HepG2 (cell line): Measurements from ENCODE around the gene SLC39A2. TPM values are rescaled to one million over a fixed set of nuclear protein-coding genes. Genes with fewer than 3 reads are reported as not detected.
A peak's percentile ranks its signal among the peaks of the same experiment; 100 is the strongest.

ENCODE experiments used
- ARID3A ChIP-seq: IDR thresholded peaks from 2 replicates; pipeline ENCODE4 v1.6.1; 2012; ENCODE audit warnings: low read depth, low read length, improper control_type of control experiment
- POLR2AphosphoS2 ChIP-seq: IDR thresholded peaks from 2 replicates; pipeline ENCODE4 v1.6.1; 2011; ENCODE audit warnings: low read depth, low read length, improper control_type of control experiment
- SALL2 ChIP-seq: sonication (generic); formaldehyde crosslinking; IDR thresholded peaks from 2 replicates; pipeline ENCODE4 v1.8.1; 2023; ENCODE audit warnings: mild to moderate bottlenecking, missing genetic modification reagents, inconsistent platforms
- SIX1 ChIP-seq: sonication (generic); formaldehyde crosslinking; IDR thresholded peaks from 2 replicates; pipeline ENCODE4 v1.4.0; 2020; ENCODE audit warnings: missing genetic modification reagents, borderline replicate concordance
- ZHX2 ChIP-seq, 2 experiments: sonication (generic) in 1 of 2; formaldehyde crosslinking in 1 of 2; IDR thresholded peaks; 2 replicates each; pipeline versions ENCODE4 v1.6.1 to v1.9.0; 2014 to 2022; ENCODE audit warnings: antibody characterized with exemption in 1 of 2, borderline replicate concordance in 1 of 2, inconsistent platforms in 1 of 2, low read depth in 1 of 2, missing genetic modification reagents in 1 of 2
- ZNF121 ChIP-seq: sonication (generic); formaldehyde crosslinking; IDR thresholded peaks from 2 replicates; pipeline ENCODE4 v1.5.0; 2020; ENCODE audit warnings: mild to moderate bottlenecking, missing genetic modification reagents
- ZNF264 ChIP-seq: sonication (generic); formaldehyde crosslinking; IDR thresholded peaks from 2 replicates; pipeline ENCODE4 v1.4.0; 2020; ENCODE audit warnings: missing genetic modification reagents
- ZNF3 ChIP-seq: IDR thresholded peaks from 2 replicates; pipeline ENCODE4 v1.7.0; 2017; ENCODE audit warnings: inconsistent platforms
- ZNF432 ChIP-seq: sonication (generic); formaldehyde crosslinking; IDR thresholded peaks from 2 replicates; pipeline ENCODE4 v1.5.0; 2020; ENCODE audit warnings: missing genetic modification reagents, mild to moderate bottlenecking, borderline replicate concordance
- ZNF468 ChIP-seq: sonication (generic); formaldehyde crosslinking; IDR thresholded peaks from 2 replicates; pipeline ENCODE4 v1.8.0; 2022; ENCODE audit warnings: mild to moderate bottlenecking, moderate library complexity, missing genetic modification reagents
- ZNF7 ChIP-seq: IDR thresholded peaks from 2 replicates; pipeline ENCODE4 v1.6.1; 2016; ENCODE audit warnings: missing biosample characterization, missing genetic modification reagents
- ZNF790 ChIP-seq: sonication (generic); formaldehyde crosslinking; IDR thresholded peaks from 2 replicates; pipeline ENCODE4 v1.8.0; 2022; ENCODE audit warnings: missing genetic modification reagents, mild to moderate bottlenecking, borderline replicate concordance
- polyA plus RNA-seq, 8 experiments: library from polyadenylated mRNA; depleted of rRNA in 3 of 8; stranded (reverse) in 7 of 8; unstranded in 1 of 8; fragments of >200 nt; fragmentation: Illumina TruSeq in 4 of 8; extraction: Trizol in 4 of 8; gene quantifications; 2 replicates each; pipeline versions ENCODE4 v1.2.1 to v1.2.3, GENCODE V29; 2011 to 2016; ENCODE audit warnings: low read depth in 4 of 8, missing spikeins in 1 of 8, mixed read lengths in 1 of 8; ENCODE audit not compliant: insufficient read depth in 1 of 8
- total RNA-seq, 5 experiments: library from RNA; depleted of rRNA; stranded (reverse); fragments of >200 nt; fragmentation: Illumina TruSeq; extraction: Trizol; gene quantifications; 2 replicates each; pipeline ENCODE4 v1.2.3, GENCODE V29; 2016; ENCODE audit warnings: low read depth in 1 of 5
- TF ChIP-seq, protein P1 (sequence below): sonication (generic); formaldehyde crosslinking; IDR thresholded peaks from 2 replicates; pipeline ENCODE4 v1.4.0; 2020; ENCODE audit warnings: missing genetic modification reagents
- TF ChIP-seq, protein P2 (sequence below): sonication (generic); formaldehyde crosslinking; IDR thresholded peaks from 2 replicates; pipeline ENCODE4 v1.5.1; 2020; ENCODE audit warnings: mild to moderate bottlenecking, missing genetic modification reagents, moderate library complexity
- TF ChIP-seq, protein P3 (sequence below): IDR thresholded peaks from 2 replicates; pipeline ENCODE4 v1.6.1; 2016; ENCODE audit warnings: low read depth

SLC39A2 gene
- total and polyA plus RNA-seq, 2 of the 13 experiments (the other 11 are each of a cell fraction or from before 2014, with no cell fraction given), result 0.08 to 0.11 TPM

DNA sequence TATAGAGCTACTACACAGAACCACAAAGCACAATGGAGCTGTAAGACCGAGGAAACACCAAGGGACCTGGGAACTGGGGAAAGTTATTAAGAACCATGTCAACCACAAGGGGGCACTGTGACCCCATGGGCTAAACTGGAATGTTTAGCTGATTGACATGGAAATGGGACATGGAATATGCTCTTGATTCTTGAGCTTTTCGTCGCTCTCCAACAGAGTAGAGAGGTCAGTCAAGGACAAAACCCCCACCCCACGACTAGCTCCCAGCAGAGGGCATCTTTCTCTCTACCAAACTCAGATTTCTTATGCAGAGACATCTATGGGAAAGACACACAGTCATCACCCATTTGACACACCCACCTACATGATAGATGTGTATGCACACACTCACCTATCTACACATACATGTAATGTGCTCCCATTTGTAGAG is 15.7 kb downstream of the SLC39A2 start (continued):
- TF ChIP-seq, protein P1, sequence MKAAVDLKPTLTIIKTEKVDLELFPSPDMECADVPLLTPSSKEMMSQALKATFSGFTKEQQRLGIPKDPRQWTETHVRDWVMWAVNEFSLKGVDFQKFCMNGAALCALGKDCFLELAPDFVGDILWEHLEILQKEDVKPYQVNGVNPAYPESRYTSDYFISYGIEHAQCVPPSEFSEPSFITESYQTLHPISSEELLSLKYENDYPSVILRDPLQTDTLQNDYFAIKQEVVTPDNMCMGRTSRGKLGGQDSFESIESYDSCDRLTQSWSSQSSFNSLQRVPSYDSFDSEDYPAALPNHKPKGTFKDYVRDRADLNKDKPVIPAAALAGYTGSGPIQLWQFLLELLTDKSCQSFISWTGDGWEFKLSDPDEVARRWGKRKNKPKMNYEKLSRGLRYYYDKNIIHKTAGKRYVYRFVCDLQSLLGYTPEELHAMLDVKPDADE (CRISPR knock-in tag), result no peak
- TF ChIP-seq ZNF432 (CRISPR knock-in tag) (no peak), ZHX2 (IDR thresholded peaks at IDR 0.05; ENCODE audit: low read depth) (no peak), ZHX2 (CRISPR knock-in tag; IDR thresholded peaks at IDR 0.05; ENCODE audit: borderline replicate concordance) (no peak), ZNF7 (CRISPR knock-in tag) (no peak), POLR2AphosphoS2 (no peak), ZNF468 (CRISPR knock-in tag) (no peak), ZNF121 (CRISPR knock-in tag) (no peak), ZNF790 (no peak), ARID3A (0 out of 2 replicates have a peak, but pooled peaks have one; percentile 32), SIX1 (CRISPR knock-in tag) (peak; percentile 38; the same call in 1 of the 2 replicates), ZNF3 (CRISPR knock-in tag) (no peak), SALL2 (CRISPR knock-in tag) (no peak), ZNF264 (CRISPR knock-in tag) (no peak)
- TF ChIP-seq, protein P2, sequence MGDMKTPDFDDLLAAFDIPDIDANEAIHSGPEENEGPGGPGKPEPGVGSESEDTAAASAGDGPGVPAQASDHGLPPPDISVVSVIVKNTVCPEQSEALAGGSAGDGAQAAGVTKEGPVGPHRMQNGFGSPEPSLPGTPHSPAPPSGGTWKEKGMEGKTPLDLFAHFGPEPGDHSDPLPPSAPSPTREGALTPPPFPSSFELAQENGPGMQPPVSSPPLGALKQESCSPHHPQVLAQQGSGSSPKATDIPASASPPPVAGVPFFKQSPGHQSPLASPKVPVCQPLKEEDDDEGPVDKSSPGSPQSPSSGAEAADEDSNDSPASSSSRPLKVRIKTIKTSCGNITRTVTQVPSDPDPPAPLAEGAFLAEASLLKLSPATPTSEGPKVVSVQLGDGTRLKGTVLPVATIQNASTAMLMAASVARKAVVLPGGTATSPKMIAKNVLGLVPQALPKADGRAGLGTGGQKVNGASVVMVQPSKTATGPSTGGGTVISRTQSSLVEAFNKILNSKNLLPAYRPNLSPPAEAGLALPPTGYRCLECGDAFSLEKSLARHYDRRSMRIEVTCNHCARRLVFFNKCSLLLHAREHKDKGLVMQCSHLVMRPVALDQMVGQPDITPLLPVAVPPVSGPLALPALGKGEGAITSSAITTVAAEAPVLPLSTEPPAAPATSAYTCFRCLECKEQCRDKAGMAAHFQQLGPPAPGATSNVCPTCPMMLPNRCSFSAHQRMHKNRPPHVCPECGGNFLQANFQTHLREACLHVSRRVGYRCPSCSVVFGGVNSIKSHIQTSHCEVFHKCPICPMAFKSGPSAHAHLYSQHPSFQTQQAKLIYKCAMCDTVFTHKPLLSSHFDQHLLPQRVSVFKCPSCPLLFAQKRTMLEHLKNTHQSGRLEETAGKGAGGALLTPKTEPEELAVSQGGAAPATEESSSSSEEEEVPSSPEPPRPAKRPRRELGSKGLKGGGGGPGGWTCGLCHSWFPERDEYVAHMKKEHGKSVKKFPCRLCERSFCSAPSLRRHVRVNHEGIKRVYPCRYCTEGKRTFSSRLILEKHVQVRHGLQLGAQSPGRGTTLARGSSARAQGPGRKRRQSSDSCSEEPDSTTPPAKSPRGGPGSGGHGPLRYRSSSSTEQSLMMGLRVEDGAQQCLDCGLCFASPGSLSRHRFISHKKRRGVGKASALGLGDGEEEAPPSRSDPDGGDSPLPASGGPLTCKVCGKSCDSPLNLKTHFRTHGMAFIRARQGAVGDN (CRISPR knock-in tag), result no peak
- TF ChIP-seq, protein P3, sequence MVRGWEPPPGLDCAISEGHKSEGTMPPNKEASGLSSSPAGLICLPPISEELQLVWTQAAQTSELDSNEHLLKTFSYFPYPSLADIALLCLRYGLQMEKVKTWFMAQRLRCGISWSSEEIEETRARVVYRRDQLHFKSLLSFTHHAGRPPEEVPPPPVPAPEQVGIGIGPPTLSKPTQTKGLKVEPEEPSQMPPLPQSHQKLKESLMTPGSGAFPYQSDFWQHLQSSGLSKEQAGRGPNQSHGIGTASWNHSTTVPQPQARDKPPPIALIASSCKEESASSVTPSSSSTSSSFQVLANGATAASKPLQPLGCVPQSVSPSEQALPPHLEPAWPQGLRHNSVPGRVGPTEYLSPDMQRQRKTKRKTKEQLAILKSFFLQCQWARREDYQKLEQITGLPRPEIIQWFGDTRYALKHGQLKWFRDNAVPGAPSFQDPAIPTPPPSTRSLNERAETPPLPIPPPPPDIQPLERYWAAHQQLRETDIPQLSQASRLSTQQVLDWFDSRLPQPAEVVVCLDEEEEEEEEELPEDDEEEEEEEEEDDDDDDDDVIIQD, result peak; percentile 78
